KMS-11 (cell line): ENCODE data around the gene PCDHGB7.
A peak's percentile ranks its signal among the peaks of the same experiment; 100 is the strongest.
"Not testable (repeated sequence)": the region's sequence is repeated elsewhere in the genome, so short reads cannot be mapped to it uniquely, and the experiment has no call there.

ENCODE experiments used
- H2AFZ ChIP-seq: fragments of 200-600 bp; sonication (generic); 2 replicates; pipeline ENCODE4 v1.6.1; 2016; ENCODE audit warnings: antibody characterized with exemption, mixed run types, low read depth
- H3K27ac ChIP-seq: fragments of 200-600 bp; sonication (generic); 2 replicates; pipeline ENCODE4 v1.6.1; 2016; ENCODE audit warnings: mild to moderate bottlenecking, mixed run types
- H3K27me3 ChIP-seq: fragments of 200-600 bp; sonication (generic); 2 replicates; pipeline ENCODE4 v1.6.1; 2017; ENCODE audit warnings: mild to moderate bottlenecking, low read depth, mixed run types, moderate library complexity; ENCODE audit not compliant: insufficient read depth
- H3K36me3 ChIP-seq: fragments of 200-600 bp; sonication (generic); 2 replicates; pipeline ENCODE4 v1.6.1; 2017; ENCODE audit warnings: mild to moderate bottlenecking, mixed run types; ENCODE audit not compliant: insufficient read depth
- H3K4me1 ChIP-seq: fragments of 200-600 bp; sonication (generic); 2 replicates; pipeline ENCODE4 v1.6.1; 2016; ENCODE audit warnings: mild to moderate bottlenecking, low read depth, mixed run types; ENCODE audit not compliant: poor library complexity, severe bottlenecking
- H3K4me2 ChIP-seq: fragments of 200-600 bp; sonication (generic); 2 replicates; pipeline ENCODE4 v1.7.0; 2016; ENCODE audit warnings: mild to moderate bottlenecking, mixed run types
- H3K4me3 ChIP-seq: fragments of 200-600 bp; sonication (generic); IDR thresholded peaks from 2 replicates; pipeline ENCODE4 v1.6.1; 2017; ENCODE audit warnings: low read depth, low read length, mixed read lengths; ENCODE audit not compliant: insufficient read depth
- H3K79me2 ChIP-seq: fragments of 200-600 bp; sonication (generic); 2 replicates; pipeline ENCODE4 v1.6.1; 2016; ENCODE audit warnings: low read depth, mixed run types; ENCODE audit not compliant: insufficient read depth
- H3K9ac ChIP-seq: fragments of 200-600 bp; sonication (generic); 2 replicates; pipeline ENCODE4 v1.6.1; 2016; ENCODE audit warnings: mild to moderate bottlenecking, mixed run types
- H4K20me1 ChIP-seq: fragments of 200-600 bp; sonication (generic); 2 replicates; pipeline ENCODE4 v1.6.1; 2016; ENCODE audit warnings: mild to moderate bottlenecking, mixed run types; ENCODE audit not compliant: insufficient read depth
- TF ChIP-seq, protein P1 (sequence below): fragments of 200-600 bp; sonication (generic); conservative IDR thresholded peaks from 2 replicates; pipeline ENCODE4 v1.6.1; 2017; ENCODE audit warnings: low read depth, mild to moderate bottlenecking, antibody characterized with exemption, low read length, moderate library complexity, mixed read lengths

The PCDHGB7 gene

GRCh38 chr5:141392429-141393198 lies 24.9 kb upstream of the PCDHGB7 start, which contains the start of gene PCDHGA8:
Gene PCDHGA8 (plus strand): TSS chr5:141392633. CDS start chr5:141392814, 181 bp downstream.
- Histone ChIP-seq H4K20me1 (no peaks in the 10 kb centered on the region), H3K4me3 (no peak within 1 kb of the TSS), H3K27ac (no peak within 1 kb of the TSS), H3K9ac (no peak within 1 kb of the TSS), H2AFZ (no peak within 1 kb of the TSS), H3K79me2 (no peaks in the 10 kb centered on the region), H3K4me2 (no peak within 1 kb of the TSS), H3K27me3 (no peaks in the 10 kb centered on the region), H3K36me3 (no peaks in the 10 kb centered on the region), H3K4me1 (no peaks in the 10 kb centered on the region)
- TF ChIP-seq, protein P1, sequence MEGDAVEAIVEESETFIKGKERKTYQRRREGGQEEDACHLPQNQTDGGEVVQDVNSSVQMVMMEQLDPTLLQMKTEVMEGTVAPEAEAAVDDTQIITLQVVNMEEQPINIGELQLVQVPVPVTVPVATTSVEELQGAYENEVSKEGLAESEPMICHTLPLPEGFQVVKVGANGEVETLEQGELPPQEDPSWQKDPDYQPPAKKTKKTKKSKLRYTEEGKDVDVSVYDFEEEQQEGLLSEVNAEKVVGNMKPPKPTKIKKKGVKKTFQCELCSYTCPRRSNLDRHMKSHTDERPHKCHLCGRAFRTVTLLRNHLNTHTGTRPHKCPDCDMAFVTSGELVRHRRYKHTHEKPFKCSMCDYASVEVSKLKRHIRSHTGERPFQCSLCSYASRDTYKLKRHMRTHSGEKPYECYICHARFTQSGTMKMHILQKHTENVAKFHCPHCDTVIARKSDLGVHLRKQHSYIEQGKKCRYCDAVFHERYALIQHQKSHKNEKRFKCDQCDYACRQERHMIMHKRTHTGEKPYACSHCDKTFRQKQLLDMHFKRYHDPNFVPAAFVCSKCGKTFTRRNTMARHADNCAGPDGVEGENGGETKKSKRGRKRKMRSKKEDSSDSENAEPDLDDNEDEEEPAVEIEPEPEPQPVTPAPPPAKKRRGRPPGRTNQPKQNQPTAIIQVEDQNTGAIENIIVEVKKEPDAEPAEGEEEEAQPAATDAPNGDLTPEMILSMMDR: no peak

DNA sequence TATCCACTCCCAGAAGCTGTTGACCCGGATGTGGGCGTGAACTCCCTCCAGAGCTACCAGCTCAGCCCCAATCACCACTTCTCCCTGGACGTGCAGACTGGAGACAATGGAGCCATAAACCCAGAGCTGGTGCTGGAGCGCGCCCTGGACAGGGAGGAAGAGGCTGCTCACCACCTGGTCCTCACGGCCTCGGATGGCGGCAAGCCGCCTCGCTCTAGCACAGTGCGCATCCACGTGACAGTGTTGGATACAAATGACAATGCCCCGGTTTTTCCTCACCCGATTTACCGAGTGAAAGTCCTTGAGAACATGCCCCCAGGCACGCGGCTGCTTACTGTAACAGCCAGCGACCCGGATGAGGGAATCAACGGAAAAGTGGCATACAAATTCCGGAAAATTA lies 24.2 kb upstream of the PCDHGB7 start:
- Histone ChIP-seq H3K4me1 (no peaks in the 10 kb centered on the region), H3K36me3 (no peaks in the 10 kb centered on the region), H3K79me2 (no peaks in the 10 kb centered on the region), H2AFZ (no peak overlapping the region), H4K20me1 (no peaks in the 10 kb centered on the region), H3K4me3 (no peak overlapping the region), H3K27ac (no peak overlapping the region), H3K9ac (no peak overlapping the region), H3K27me3 (no peaks in the 10 kb centered on the region), H3K4me2 (no peak overlapping the region)
- TF ChIP-seq, protein P1: no peak

DNA sequence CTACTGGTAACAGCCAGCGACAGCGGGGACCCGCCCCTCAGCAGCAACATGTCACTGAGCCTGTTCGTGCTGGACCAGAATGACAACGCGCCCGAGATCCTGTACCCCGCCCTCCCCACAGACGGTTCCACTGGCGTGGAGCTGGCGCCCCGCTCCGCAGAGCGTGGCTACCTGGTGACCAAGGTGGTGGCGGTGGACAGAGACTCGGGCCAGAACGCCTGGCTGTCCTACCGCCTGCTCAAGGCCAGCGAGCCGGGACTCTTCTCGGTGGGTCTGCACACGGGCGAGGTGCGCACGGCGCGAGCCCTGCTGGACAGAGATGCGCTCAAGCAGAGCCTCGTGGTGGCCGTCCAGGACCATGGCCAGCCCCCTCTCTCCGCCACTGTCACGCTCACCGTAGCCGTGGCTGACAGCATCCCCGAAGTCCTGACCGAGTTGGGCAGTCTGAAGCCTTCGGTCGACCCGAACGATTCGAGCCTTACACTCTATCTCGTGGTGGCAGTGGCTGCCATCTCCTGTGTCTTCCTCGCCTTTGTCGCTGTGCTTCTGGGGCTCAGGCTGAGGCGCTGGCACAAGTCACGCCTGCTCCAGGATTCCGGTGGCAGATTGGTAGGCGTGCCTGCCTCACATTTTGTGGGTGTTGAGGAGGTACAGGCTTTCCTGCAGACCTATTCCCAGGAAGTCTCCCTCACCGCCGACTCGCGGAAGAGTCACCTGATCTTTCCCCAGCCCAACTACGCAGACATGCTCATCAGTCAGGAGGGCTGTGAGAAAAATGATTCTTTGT lies 22.9 kb upstream of the PCDHGB7 start:
- not testable (repeated sequence) for H3K4me1 ChIP-seq, H3K4me2 ChIP-seq, H3K4me3 ChIP-seq, H3K27me3 ChIP-seq, H3K9ac ChIP-seq, H4K20me1 ChIP-seq, H2AFZ ChIP-seq, H3K27ac ChIP-seq, H3K36me3 ChIP-seq, H3K79me2 ChIP-seq

DNA sequence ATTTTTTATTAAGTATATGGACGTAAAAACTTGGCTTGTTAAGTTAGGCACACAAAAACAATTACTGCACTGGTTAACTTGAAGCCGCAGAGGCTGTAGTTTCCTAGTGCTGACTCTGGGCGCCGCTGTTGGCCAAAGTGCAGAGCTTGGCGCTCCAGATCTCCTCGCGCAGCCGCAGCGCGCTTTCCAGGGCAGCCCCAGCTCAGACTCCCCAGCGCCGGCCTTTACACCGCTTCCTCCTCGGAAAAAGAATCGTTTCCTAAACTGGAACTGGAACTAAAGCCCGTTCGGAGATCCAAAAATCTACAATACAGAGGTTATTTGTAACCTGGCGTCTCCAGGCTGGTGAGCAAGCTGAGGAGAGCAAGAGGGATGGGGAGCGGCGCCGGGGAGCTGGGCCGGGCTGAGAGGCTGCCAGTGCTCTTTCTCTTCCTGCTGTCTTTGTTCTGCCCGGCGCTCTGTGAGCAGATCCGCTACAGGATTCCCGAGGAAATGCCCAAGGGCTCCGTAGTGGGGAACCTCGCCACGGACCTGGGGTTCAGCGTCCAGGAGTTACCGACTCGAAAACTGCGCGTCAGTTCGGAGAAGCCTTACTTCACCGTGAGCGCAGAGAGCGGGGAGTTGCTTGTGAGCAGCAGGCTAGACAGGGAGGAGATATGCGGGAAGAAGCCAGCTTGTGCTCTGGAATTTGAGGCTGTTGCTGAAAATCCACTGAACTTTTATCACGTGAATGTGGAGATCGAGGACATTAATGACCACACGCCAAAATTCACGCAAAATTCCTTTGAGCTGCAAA lies 19.5 kb upstream of the PCDHGB7 start, which contains the start of gene PCDHGB5:
TSS of gene PCDHGB5 (plus strand) at position 192 of the 796 bp plus-strand sequence. CDS start at position 373, 181 bp downstream.
- H3K79me2 ChIP-seq, H3K27me3 ChIP-seq, H3K4me3 ChIP-seq, H3K4me1 ChIP-seq, H3K36me3 ChIP-seq, H2AFZ ChIP-seq, H3K27ac ChIP-seq, H3K9ac ChIP-seq, H4K20me1 ChIP-seq, H3K4me2 ChIP-seq: not testable (repeated sequence)
- TF ChIP-seq, protein P1: peak; percentile 47
